B cell (primary cell): Measurements from ENCODE around the gene TSPAN10. TPM values are rescaled to one million over a fixed set of nuclear protein-coding genes. Genes with fewer than 3 reads are reported as not detected.

Experiments used
- ATAC-seq: fragments of 200-7000 bp; cut with Tn5 transposase; one replicate; pipeline ENCODE4 v1.10.0; 2021; ENCODE audit warnings: low read depth, mild to moderate bottlenecking, moderate number of reproducible peaks, moderate library complexity
- CTCF ChIA-PET: fragments of 350-600 bp; sonication (Branson Sonifier 250); formaldehyde crosslinking; loops from one replicate; lab custom pipeline; 2021; ENCODE audit warnings: antibody characterized with exemption, inconsistent platforms; lab: Charles Lee
- POLR2A ChIA-PET: fragments of 350-600 bp; sonication (Branson Sonifier 250); formaldehyde crosslinking; loops from one replicate; lab custom pipeline; 2021; ENCODE audit warnings: antibody characterized with exemption; lab: Charles Lee
- DNase-seq: peaks from one replicate; pipeline ENCODE4 v3.0.0; 2013
- H2AFZ ChIP-seq: 2 replicates; pipeline ENCODE4 v1.6.1; 2012; ENCODE audit warnings: mild to moderate bottlenecking, low read depth, low read length; ENCODE audit not compliant: insufficient read depth, poor library complexity, severe bottlenecking
- H3K27ac ChIP-seq, 2 donors: 1 replicate in 1 of 2; 2 replicates in 1 of 2; pipeline ENCODE4 v1.5.1; 2012 to 2013; ENCODE audit warnings: low read length in 2 of 2, mild to moderate bottlenecking in 2 of 2, moderate library complexity in 1 of 2
- H3K27me3 ChIP-seq, 4 experiments: fragments of 200-600 bp in 1 of 4; sonication (generic) in 1 of 4; replicated peaks in 1 of 4; 1 replicate in 2 of 4; 2 replicates in 2 of 4; pipeline versions ENCODE4 v1.6.1 to v1.7.0; 2013 to 2016; ENCODE audit warnings: low read length in 3 of 4, mild to moderate bottlenecking in 2 of 4, mixed read lengths in 1 of 4, moderate library complexity in 1 of 4; ENCODE audit not compliant: insufficient read depth in 4 of 4, control insufficient read depth in 3 of 4; ENCODE audit errors: control extremely low read depth in 1 of 4
- H3K36me3 ChIP-seq, 2 experiments: replicated peaks in 1 of 2; 1 replicate in 1 of 2; 2 replicates in 1 of 2; pipeline versions ENCODE4 v1.6.1 to v1.7.1; 2013; ENCODE audit warnings: low read length in 1 of 2; ENCODE audit not compliant: insufficient read depth in 2 of 2, control insufficient read depth in 1 of 2; ENCODE audit errors: control extremely low read depth in 1 of 2, extremely low read depth in 1 of 2
- H3K4me1 ChIP-seq, 2 donors: fragments of 200-600 bp in 1 of 2; sonication (generic) in 1 of 2; 1 replicate in 1 of 2; 2 replicates in 1 of 2; pipeline versions ENCODE4 v1.5.1 to v1.6.1; 2013 to 2017; ENCODE audit warnings: low read length in 2 of 2; ENCODE audit not compliant: control insufficient read depth in 2 of 2, insufficient read depth in 2 of 2
- H3K4me2 ChIP-seq: replicated peaks from 2 replicates; pipeline ENCODE3; 2012; ENCODE audit warnings: mild to moderate bottlenecking, low read depth, low read length; ENCODE audit not compliant: poor library complexity, severe bottlenecking
- H3K4me3 ChIP-seq, 5 experiments: fragments of 200-600 bp in 1 of 5; sonication (generic) in 1 of 5; 1 replicate in 3 of 5; 2 replicates in 2 of 5; pipeline versions ENCODE4 v1.5.1 to v1.7.0; 2011 to 2016; ENCODE audit warnings: low read length in 4 of 5, mild to moderate bottlenecking in 4 of 5, low read depth in 2 of 5, control low read depth in 1 of 5, moderate library complexity in 1 of 5; ENCODE audit not compliant: insufficient read depth in 1 of 5; ENCODE audit errors: control extremely low read depth in 1 of 5, extremely low read depth in 1 of 5
- H3K79me2 ChIP-seq: fragments of 200-600 bp; sonication (generic); one replicate; pipeline ENCODE4 v1.6.0; 2016; ENCODE audit warnings: low read length; ENCODE audit not compliant: control insufficient read depth, insufficient read depth
- H3K9ac ChIP-seq: fragments of 200-600 bp; sonication (generic); 2 replicates; pipeline ENCODE4 v1.6.1; 2017; ENCODE audit warnings: mild to moderate bottlenecking, low read length, moderate library complexity
- H3K9me3 ChIP-seq, 3 donors: one replicate each; pipeline versions ENCODE4 v1.6.1 to v1.7.1; 2013; ENCODE audit warnings: low read length in 2 of 3; ENCODE audit not compliant: control insufficient read depth in 2 of 3, insufficient read depth in 1 of 3; ENCODE audit errors: control extremely low read depth in 1 of 3
- H4K20me1 ChIP-seq: 2 replicates; pipeline ENCODE4 v1.6.0; 2012; ENCODE audit warnings: mild to moderate bottlenecking, low read length; ENCODE audit not compliant: insufficient read depth, control insufficient read depth, poor library complexity, severe bottlenecking
- H3K27ac Mint-ChIP-seq: one replicate; pipeline ENCODE4 v1.8.0; 2021; ENCODE audit warnings: mixed read lengths
- H3K27me3 Mint-ChIP-seq: one replicate; pipeline ENCODE4 v1.8.0; 2021; ENCODE audit warnings: mixed read lengths
- H3K4me1 Mint-ChIP-seq: one replicate; pipeline ENCODE4 v1.8.0; 2021; ENCODE audit warnings: mixed read lengths
- H3K4me3 Mint-ChIP-seq: one replicate; pipeline ENCODE4 v1.8.0; 2021; ENCODE audit warnings: mixed read lengths
- H3K9me3 Mint-ChIP-seq: one replicate; pipeline ENCODE4 v1.8.0; 2022; ENCODE audit warnings: mixed read lengths; ENCODE audit not compliant: insufficient read depth
- EZH2 ChIP-seq: IDR thresholded peaks from 2 replicates; pipeline ENCODE4 v1.6.1; 2012; ENCODE audit warnings: borderline replicate concordance, low read depth, mild to moderate bottlenecking, moderate library complexity, low read length; ENCODE audit not compliant: insufficient read depth, poor library complexity, severe bottlenecking
- WGBS: methylation state at CpG from one replicate; pipeline ENCODE4 v1.1.5; 2013; ENCODE audit warnings: missing lambda C conversion rate; ENCODE audit not compliant: insufficient coverage; 5-methylcytosine and 5-hydroxymethylcytosine counted together
- intact Hi-C: fragments of 100-400 bp; cut with micrococcal nuclease; formaldehyde crosslinking; loops from one replicate; pipeline ENCODE4 v1.10.0; 2022
- polyA plus RNA-seq: library from polyadenylated mRNA; depleted of rRNA; stranded (reverse); fragments of >200 nt; gene quantifications from 2 replicates; pipeline ENCODE4 v1.2.3, GENCODE V29; 2012
- total RNA-seq, 2 donors: library from RNA; stranded (reverse); fragments of 120-200 nt in 1 of 2; gene quantifications; 1 replicate in 1 of 2; 2 replicates in 1 of 2; pipeline versions ENCODE4 v1.2.3 to v1.2.4, GENCODE V29; 2013 to 2022
- TF ChIP-seq, protein P1 (sequence below): fragments of 200-600 bp; IDR thresholded peaks from one replicate; pipeline ENCODE4 v1.8.0; 2022; ENCODE audit warnings: antibody characterized with exemption, mild to moderate bottlenecking

Gene TSPAN10
- total and polyA plus RNA-seq, 2 donors (not counting 1 experiment from before 2014, with no cell fraction given), result 0.34 to 1.1 TPM

DNA sequence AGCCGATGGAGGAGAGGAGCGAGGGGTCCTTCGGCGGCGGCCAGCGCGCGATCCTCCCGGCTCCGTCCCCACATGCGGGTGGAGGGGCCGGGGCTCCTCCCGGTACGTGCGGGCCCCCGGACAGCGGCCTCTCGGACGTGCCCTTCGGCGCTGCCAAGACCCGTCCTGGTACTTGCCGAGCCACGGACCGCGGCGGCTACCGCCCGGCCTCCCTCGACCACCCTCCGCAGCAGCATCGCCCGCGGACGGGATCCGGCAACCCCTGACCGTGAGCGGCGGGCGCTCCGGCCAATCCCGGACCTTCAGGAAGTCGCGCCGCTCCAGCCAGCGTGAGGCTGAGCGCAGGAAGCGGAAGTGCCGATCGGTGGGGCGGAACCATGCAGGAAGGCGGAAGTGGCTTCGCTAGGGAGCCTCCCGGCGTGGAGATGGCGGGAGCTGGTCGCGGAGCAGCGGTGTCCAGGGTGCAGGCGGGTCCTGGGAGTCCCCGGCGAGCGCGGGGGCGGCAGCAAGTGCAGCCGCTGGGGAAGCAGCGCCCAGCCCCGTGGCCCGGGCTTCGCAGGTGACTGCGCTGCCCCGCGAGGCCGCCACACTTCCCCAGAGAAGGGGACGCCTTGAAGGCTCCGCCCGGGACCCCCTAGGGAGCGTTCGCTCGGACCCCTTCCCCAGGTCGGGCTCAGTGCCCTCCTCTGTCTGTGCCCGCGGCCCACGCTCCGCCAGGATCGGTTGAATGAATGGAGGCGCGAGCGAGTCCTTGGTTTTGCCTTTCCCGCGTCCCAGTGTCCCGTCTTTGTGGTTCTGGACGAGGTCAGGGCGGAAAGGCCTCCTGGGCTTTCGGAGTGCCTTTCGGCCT, 29.6 kb downstream of the TSPAN10 start, which contains the start of the genes CCDC137 and OXLD1:
Gene CCDC137 (plus strand): TSS at position 396 of the 850 bp plus-strand sequence. CDS start 30 bp downstream, at position 426.
Gene OXLD1 (minus strand): TSS at position 264 of the 850 bp plus-strand sequence. CDS start 28 bp downstream, at position 236.
- intact Hi-C loops, result loop anchor here (1.0 to 2.0 kb wide), 5 partner anchors 17 to 427 kb away; partner anchors contain the start of genes ARL16, FAAP100, MRPL12 and NDUFAF8
- peak; percentile 97 for ATAC-seq
- H3K27ac Mint-ChIP-seq, result peak within 1 kb of the TSS; percentile 96
- H4K20me1 ChIP-seq, result peaks cover 8% of the 10 kb centered on the region
- no peaks in the 10 kb centered on the region for H3K9me3 ChIP-seq
- peaks cover 23% of the 10 kb centered on the region for H3K4me1 Mint-ChIP-seq
- DNase-seq, result peak; percentile 94
- peak within 1 kb of the TSS; percentile 88 for H3K9ac ChIP-seq
- H3K4me3 Mint-ChIP-seq, result peak within 1 kb of the TSS; percentile 91
- peaks cover 54% of the 10 kb centered on the region for H3K79me2 ChIP-seq
- peak within 1 kb of the TSS; percentile 93 for H3K4me2 ChIP-seq
- WGBS, result under 1% methylated on average over 96 of the region's 96 CpGs
- H3K4me3 ChIP-seq, result peak within 1 kb of the TSS; percentile 77 to 98 (median 93)
- H3K9me3 Mint-ChIP-seq, result no peaks in the 10 kb centered on the region
- CTCF ChIA-PET, result interaction anchor here (1.8 kb wide), 1 partner anchor 17 kb away, joined by 5 read pairs; the partner anchor contains the start of genes ARL16 and HGS
- peaks cover 19 to 25% of the 10 kb centered on the region in 2 donors for H3K4me1 ChIP-seq
- POLR2A ChIA-PET, result interaction anchor here (0.5 to 0.7 kb wide), 2 partner anchors 17 to 628 kb away, joined by 3 read pairs; partner anchors contain the start of genes ARL16 and HGS
- H3K27ac ChIP-seq, result peak within 1 kb of the TSS; percentile 69 to 80
- TF ChIP-seq EZH2, result no peak
- TF ChIP-seq, protein P1, sequence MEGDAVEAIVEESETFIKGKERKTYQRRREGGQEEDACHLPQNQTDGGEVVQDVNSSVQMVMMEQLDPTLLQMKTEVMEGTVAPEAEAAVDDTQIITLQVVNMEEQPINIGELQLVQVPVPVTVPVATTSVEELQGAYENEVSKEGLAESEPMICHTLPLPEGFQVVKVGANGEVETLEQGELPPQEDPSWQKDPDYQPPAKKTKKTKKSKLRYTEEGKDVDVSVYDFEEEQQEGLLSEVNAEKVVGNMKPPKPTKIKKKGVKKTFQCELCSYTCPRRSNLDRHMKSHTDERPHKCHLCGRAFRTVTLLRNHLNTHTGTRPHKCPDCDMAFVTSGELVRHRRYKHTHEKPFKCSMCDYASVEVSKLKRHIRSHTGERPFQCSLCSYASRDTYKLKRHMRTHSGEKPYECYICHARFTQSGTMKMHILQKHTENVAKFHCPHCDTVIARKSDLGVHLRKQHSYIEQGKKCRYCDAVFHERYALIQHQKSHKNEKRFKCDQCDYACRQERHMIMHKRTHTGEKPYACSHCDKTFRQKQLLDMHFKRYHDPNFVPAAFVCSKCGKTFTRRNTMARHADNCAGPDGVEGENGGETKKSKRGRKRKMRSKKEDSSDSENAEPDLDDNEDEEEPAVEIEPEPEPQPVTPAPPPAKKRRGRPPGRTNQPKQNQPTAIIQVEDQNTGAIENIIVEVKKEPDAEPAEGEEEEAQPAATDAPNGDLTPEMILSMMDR, result no peak
- H3K36me3 ChIP-seq, result peaks cover 0 to 25% of the 10 kb centered on the region in 2 experiments
- no peaks in the 10 kb centered on the region for H3K27me3 Mint-ChIP-seq
- no peaks in the 10 kb centered on the region for H3K27me3 ChIP-seq
- peak within 1 kb of the TSS; percentile 89 for H2AFZ ChIP-seq
